Body of pancreas (tissue), 4 donors: ENCODE results near the gene LRRC47. TPM values are rescaled to one million over a fixed set of nuclear protein-coding genes. Genes with fewer than 3 reads are reported as not detected.

Experiments used
- ATAC-seq: fragments of 150-250 bp; one replicate; pipeline ENCODE4 v1.9.1; 2016
- DNase-seq, 4 donors: peaks; one replicate each; pipeline ENCODE4 v3.0.0-alpha.2; 2019
- H3K27ac ChIP-seq, 4 donors: fragments of 200-600 bp; sonication (generic); 1 replicate in 3 of 4; 2 replicates in 1 of 4; pipeline versions ENCODE4 v1.5.1 to v1.6.1; 2016 to 2019; ENCODE audit warnings: mild to moderate bottlenecking in 1 of 4, mixed read lengths in 1 of 4, moderate library complexity in 1 of 4
- H3K27me3 ChIP-seq, 2 donors: fragments of 200-600 bp; sonication (generic); one replicate each; pipeline ENCODE4 v1.6.0; 2016; ENCODE audit warnings: mild to moderate bottlenecking in 1 of 2
- H3K36me3 ChIP-seq, 2 donors: fragments of 200-600 bp; sonication (generic); replicated peaks in 1 of 2; 2 replicates each; pipeline ENCODE4 v1.5.1; 2016; ENCODE audit warnings: low read depth in 2 of 2; ENCODE audit not compliant: insufficient read depth in 1 of 2
- H3K4me1 ChIP-seq: fragments of 200-600 bp; sonication (generic); one replicate; pipeline ENCODE4 v1.6.0; 2016
- H3K4me3 ChIP-seq, 2 donors: fragments of 200-600 bp; sonication (generic); 1 replicate in 1 of 2; 2 replicates in 1 of 2; pipeline ENCODE4 v1.5.1; 2016 to 2019
- H3K9me3 ChIP-seq, 3 donors: fragments of 200-600 bp; sonication (generic); 1 replicate in 2 of 3; 2 replicates in 1 of 3; pipeline ENCODE4 v1.5.1; 2016
- POLR2A ChIP-seq, 3 donors: fragments of 450-650 bp; IDR thresholded peaks; one replicate each; pipeline ENCODE4 v1.6.1; 2016; ENCODE audit warnings: antibody characterized with exemption in 3 of 3, mild to moderate bottlenecking in 2 of 3
- WGBS, 2 donors: methylation state at CpG; one replicate each; pipeline ENCODE4 v1.1.5; 2017; 5-methylcytosine and 5-hydroxymethylcytosine counted together
- intact Hi-C: fragments of 100-400 bp; cut with DNase I; formaldehyde crosslinking; loops from one replicate; pipeline ENCODE4 v1.15.1; 2023
- total RNA-seq, 2 donors: library from RNA; depleted of rRNA; stranded (reverse); fragments of >200 nt; gene quantifications; one replicate each; pipeline ENCODE4 v1.1.0, GENCODE V29; 2016
- TF ChIP-seq, protein P1 (sequence below), 7 experiments: fragments of 450-650 bp in 4 of 7; fragments of 200-600 bp in 3 of 7; sonication (generic) in 3 of 7; IDR thresholded peaks; one replicate each; pipeline ENCODE4 v1.5.1; 2016 to 2019; ENCODE audit warnings: antibody characterized with exemption in 7 of 7

Gene LRRC47
- total RNA-seq, 2 donors from 2014 or later = 40.0 to 49.4 TPM

GRCh38 chr1:3767328-3767925 is 28.9 kb downstream of the LRRC47 start:
- Histone ChIP-seq H3K27me3 (no peaks in the 10 kb centered on the region), H3K4me1 (peaks cover 31% of the 10 kb centered on the region), H3K27ac (no peak overlapping the region), H3K4me3 (no peak overlapping the region), H3K36me3 (no peaks in the 10 kb centered on the region), H3K9me3 (no peaks in the 10 kb centered on the region)
- TF ChIP-seq, protein P1, sequence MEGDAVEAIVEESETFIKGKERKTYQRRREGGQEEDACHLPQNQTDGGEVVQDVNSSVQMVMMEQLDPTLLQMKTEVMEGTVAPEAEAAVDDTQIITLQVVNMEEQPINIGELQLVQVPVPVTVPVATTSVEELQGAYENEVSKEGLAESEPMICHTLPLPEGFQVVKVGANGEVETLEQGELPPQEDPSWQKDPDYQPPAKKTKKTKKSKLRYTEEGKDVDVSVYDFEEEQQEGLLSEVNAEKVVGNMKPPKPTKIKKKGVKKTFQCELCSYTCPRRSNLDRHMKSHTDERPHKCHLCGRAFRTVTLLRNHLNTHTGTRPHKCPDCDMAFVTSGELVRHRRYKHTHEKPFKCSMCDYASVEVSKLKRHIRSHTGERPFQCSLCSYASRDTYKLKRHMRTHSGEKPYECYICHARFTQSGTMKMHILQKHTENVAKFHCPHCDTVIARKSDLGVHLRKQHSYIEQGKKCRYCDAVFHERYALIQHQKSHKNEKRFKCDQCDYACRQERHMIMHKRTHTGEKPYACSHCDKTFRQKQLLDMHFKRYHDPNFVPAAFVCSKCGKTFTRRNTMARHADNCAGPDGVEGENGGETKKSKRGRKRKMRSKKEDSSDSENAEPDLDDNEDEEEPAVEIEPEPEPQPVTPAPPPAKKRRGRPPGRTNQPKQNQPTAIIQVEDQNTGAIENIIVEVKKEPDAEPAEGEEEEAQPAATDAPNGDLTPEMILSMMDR (IDR thresholded peaks at IDR 0.05) = no peak
- no peak for TF ChIP-seq POLR2A (IDR thresholded peaks at IDR 0.05)
- intact Hi-C loops = no loop called here
- ATAC-seq (no peak), DNase-seq (no peak)
- 80 to 88% methylated on average over 13 to 17 of the region's 17 CpGs for WGBS, 2 donors

GRCh38 chr1:3763351-3764125 is 32.8 kb downstream of the LRRC47 start:
- Histone ChIP-seq H3K27me3 (no peaks in the 10 kb centered on the region), H3K27ac (no peak overlapping the region), H3K36me3 (no peaks in the 10 kb centered on the region), H3K4me3 (no peak overlapping the region), H3K4me1 (peaks cover 17% of the 10 kb centered on the region), H3K9me3 (no peaks in the 10 kb centered on the region)
- no peak for TF ChIP-seq POLR2A (IDR thresholded peaks at IDR 0.05)
- TF ChIP-seq, protein P1 (IDR thresholded peaks at IDR 0.05) = no peak
- DNase-seq (no peak), ATAC-seq (no peak)
- intact Hi-C loops = no loop called here
- 55 to 60% methylated on average over 13 to 23 of the region's 31 CpGs for WGBS, 2 donors

DNA sequence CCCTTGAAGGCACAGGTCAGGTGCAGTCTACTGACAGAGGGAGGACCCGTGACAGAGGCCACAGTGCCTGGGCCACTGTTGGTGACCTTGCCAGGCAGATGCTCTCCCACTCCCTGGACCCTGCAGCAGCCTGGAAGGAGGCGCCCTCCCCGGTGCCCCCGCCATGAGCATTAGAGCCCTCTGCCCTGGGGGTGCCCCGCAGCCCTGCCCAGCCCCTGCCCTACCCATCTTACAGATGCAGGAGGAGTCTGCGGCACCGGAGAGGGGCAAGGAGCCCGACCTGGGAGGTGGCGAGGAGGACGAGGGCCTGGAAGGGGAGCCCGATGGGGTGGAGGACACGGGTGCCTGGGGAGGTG is 33.4 kb downstream of the LRRC47 start:
- H3K36me3 ChIP-seq = no peaks in the 10 kb centered on the region
- H3K9me3 ChIP-seq = no peaks in the 10 kb centered on the region
- peaks cover 11% of the 10 kb centered on the region for H3K4me1 ChIP-seq
- no peak for ATAC-seq
- intact Hi-C loops = no loop called here
- DNase-seq = no peak
- H3K27me3 ChIP-seq = no peaks in the 10 kb centered on the region
- no peak overlapping the region for H3K4me3 ChIP-seq
- TF ChIP-seq, protein P1 (IDR thresholded peaks at IDR 0.05) = no peak
- no peak for TF ChIP-seq POLR2A (IDR thresholded peaks at IDR 0.05)
- no peak overlapping the region for H3K27ac ChIP-seq
- 72 to 75% methylated on average over 11 to 12 of the region's 12 CpGs for WGBS, 2 donors

- Histone ChIP-seq H3K36me3 (no peaks in the 10 kb centered on the region), H3K4me3 (no peak overlapping the region), H3K27ac (no peak overlapping the region), H3K4me1 (peaks cover 5% of the 10 kb centered on the region), H3K9me3 (no peaks in the 10 kb centered on the region), H3K27me3 (no peaks in the 10 kb centered on the region)
- WGBS, 2 donors = 40 to 69% methylated on average over 1 to 15 of the region's 15 CpGs
- intact Hi-C loops = no loop called here
- TF ChIP-seq, protein P1 (IDR thresholded peaks at IDR 0.05) = no peak
- TF ChIP-seq POLR2A (IDR thresholded peaks at IDR 0.05) = no peak
- no peak for DNase-seq
- ATAC-seq = no peak
These were observed 34.0 kb downstream of the LRRC47 start for GRCh38 chr1:3762151-3762872.
